Colonic mucosa (tissue), 4 donors: ENCODE data around the gene BEND5. TPM values are rescaled to one million over a fixed set of nuclear protein-coding genes. Genes with fewer than 3 reads are reported as not detected.

Experiments
- DNase-seq: peaks from one replicate; pipeline ENCODE4 v3.0.0-alpha.2; 2020
- H3K27ac ChIP-seq: fragments of 200-600 bp; one replicate; pipeline ENCODE4 v1.8.0; 2021
- H3K27me3 ChIP-seq: fragments of 200-600 bp; one replicate; pipeline ENCODE4 v1.8.0; 2021
- H3K36me3 ChIP-seq: fragments of 200-600 bp; one replicate; pipeline ENCODE4 v1.8.0; 2021
- H3K4me1 ChIP-seq: fragments of 200-600 bp; one replicate; pipeline ENCODE4 v1.8.0; 2021; ENCODE audit warnings: mild to moderate bottlenecking
- H3K4me3 ChIP-seq: fragments of 200-600 bp; one replicate; pipeline ENCODE4 v1.8.0; 2021
- H3K9ac ChIP-seq, 2 donors: one replicate each; pipeline ENCODE4 v1.7.0; 2013; ENCODE audit warnings: control low read depth in 2 of 2, low read depth in 2 of 2, low read length in 2 of 2
- H3K9me3 ChIP-seq: fragments of 200-600 bp; one replicate; pipeline ENCODE4 v1.8.0; 2021
- intact Hi-C: fragments of 100-400 bp; cut with DNase I; formaldehyde crosslinking; loops from one replicate; pipeline ENCODE4 v1.14.1; 2022
- total RNA-seq, 2 donors: library from RNA; stranded (reverse); fragmentation: NEBNext Ultra II Directional in 1 of 2; extraction: Animal tissue kit (Norgen Biotek cat#: 25700) in 1 of 2; gene quantifications; one replicate each; pipeline ENCODE4 v1.2.1, GENCODE V29; 2021
- TF ChIP-seq, protein P1 (sequence below): fragments of 200-600 bp; IDR thresholded peaks from one replicate; pipeline ENCODE4 v1.8.0; 2022; ENCODE audit warnings: antibody characterized with exemption, mild to moderate bottlenecking
- donor health status: healthy.
- donor health status: DM: no; HTN: no; CAD: no.
- donor health status: DM: no; HTN: no; CAD: no.

Gene BEND5
- total RNA-seq, 2 donors from 2014 or later = 0.57 to 4.9 TPM

GRCh38 chr1:48701445-48701844, 75.2 kb downstream of the BEND5 start:
- H3K27me3 ChIP-seq = no peaks in the 10 kb centered on the region
- no peak overlapping the region for H3K27ac ChIP-seq

DNA sequence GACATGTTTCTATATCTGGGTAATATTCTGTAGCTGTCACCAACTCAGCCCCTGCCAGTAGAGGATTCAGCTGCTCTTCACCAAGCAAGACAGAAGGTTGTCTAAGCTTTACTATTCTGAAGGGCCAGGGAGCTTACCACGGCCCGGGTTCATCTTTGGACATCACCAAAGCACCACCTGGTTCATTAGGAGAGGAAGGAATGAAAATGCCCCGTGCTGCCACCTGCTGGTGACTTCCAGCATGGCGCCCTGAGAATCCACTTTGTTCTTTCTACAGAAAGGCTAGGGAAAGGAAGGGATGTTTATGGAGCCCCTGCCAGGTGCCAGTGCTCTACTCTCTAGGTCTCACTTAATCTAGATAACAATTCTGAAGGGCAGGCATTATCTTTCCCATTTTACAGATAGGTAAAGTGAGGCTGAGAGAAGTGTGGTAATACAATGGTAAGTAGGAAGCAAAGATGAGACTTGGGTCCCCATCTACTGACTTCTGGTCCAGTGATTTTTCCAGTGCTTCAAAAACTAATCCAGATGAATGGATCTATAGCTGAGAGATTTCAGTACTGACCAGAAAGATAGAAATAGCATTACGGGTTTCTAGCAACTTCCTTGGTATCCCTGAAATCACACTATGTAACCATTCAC, 79.5 kb downstream of the BEND5 start:
- TF ChIP-seq, protein P1, sequence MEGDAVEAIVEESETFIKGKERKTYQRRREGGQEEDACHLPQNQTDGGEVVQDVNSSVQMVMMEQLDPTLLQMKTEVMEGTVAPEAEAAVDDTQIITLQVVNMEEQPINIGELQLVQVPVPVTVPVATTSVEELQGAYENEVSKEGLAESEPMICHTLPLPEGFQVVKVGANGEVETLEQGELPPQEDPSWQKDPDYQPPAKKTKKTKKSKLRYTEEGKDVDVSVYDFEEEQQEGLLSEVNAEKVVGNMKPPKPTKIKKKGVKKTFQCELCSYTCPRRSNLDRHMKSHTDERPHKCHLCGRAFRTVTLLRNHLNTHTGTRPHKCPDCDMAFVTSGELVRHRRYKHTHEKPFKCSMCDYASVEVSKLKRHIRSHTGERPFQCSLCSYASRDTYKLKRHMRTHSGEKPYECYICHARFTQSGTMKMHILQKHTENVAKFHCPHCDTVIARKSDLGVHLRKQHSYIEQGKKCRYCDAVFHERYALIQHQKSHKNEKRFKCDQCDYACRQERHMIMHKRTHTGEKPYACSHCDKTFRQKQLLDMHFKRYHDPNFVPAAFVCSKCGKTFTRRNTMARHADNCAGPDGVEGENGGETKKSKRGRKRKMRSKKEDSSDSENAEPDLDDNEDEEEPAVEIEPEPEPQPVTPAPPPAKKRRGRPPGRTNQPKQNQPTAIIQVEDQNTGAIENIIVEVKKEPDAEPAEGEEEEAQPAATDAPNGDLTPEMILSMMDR = peak; percentile 87
- intact Hi-C loops = loop anchor here (10.0 kb wide), 1 partner anchor 122 kb away; no protein-coding TSS in a partner anchor
- no peaks in the 10 kb centered on the region for H3K27me3 ChIP-seq
- peak; percentile 66 for DNase-seq
- H3K27ac ChIP-seq = no peak overlapping the region
- no peaks in the 10 kb centered on the region for H3K4me1 ChIP-seq
- no peaks in the 10 kb centered on the region for H3K9me3 ChIP-seq
- no peak overlapping the region for H3K4me3 ChIP-seq
- no peak overlapping the region for H3K9ac ChIP-seq
- H3K36me3 ChIP-seq = no peaks in the 10 kb centered on the region

More at GRCh38 chr1:48701445-48701844, 75.2 kb downstream of the BEND5 start:
- DNase-seq = no peak
- H3K36me3 ChIP-seq = no peaks in the 10 kb centered on the region
- no peak overlapping the region for H3K4me3 ChIP-seq
- TF ChIP-seq, protein P1 = no peak
- intact Hi-C loops = no loop called here
- no peaks in the 10 kb centered on the region for H3K9me3 ChIP-seq
- no peak overlapping the region for H3K9ac ChIP-seq
- H3K4me1 ChIP-seq = no peaks in the 10 kb centered on the region

- Histone ChIP-seq H3K36me3 (no peaks in the 10 kb centered on the region), H3K9ac (no peak overlapping the region), H3K27ac (no peak overlapping the region), H3K9me3 (no peaks in the 10 kb centered on the region), H3K4me1 (no peaks in the 10 kb centered on the region), H3K4me3 (no peak overlapping the region), H3K27me3 (no peaks in the 10 kb centered on the region)
- intact Hi-C loops = loop anchor here (10.0 kb wide), 1 partner anchor 120 kb away; no protein-coding TSS in a partner anchor
- TF ChIP-seq, protein P1 = no peak
- DNase-seq = no peak
These were observed 81.5 kb downstream of the BEND5 start for GRCh38 chr1:48695161-48695560.

DNA sequence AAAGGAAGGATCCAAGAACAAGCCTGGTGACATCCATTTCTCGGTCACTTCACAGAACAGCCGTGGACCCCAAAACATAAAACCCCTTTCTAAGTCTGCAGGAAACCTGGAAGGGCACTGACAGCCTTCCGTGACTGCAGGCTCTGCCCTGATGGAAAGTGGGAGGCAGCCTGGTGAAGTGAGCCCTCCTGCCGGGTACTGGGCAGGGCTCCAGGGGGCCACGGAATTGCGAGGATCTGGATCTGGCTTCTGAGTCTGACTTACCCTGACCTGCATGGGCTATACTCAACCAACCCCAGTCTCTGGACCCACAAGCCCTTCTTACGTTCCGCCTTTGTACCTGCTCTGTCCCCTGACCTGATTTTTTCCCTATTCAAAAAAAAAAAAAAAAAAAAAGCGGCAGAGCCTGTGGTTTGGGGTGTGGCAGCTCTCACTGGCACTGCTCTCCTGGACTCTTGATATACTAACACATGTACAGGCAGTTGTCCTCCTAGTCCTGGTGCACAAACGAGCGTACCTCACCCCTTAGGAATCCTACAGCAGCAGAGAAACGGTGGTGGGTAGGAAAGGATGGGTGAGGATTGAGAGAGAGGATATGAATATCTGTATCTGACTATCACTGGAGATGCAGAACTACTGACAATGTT, 82.9 kb downstream of the BEND5 start:
- H3K4me1 ChIP-seq = no peaks in the 10 kb centered on the region
- no peaks in the 10 kb centered on the region for H3K27me3 ChIP-seq
- no peak overlapping the region for H3K27ac ChIP-seq
- H3K9ac ChIP-seq = no peak overlapping the region
- H3K36me3 ChIP-seq = no peaks in the 10 kb centered on the region
- no peak overlapping the region for H3K4me3 ChIP-seq
- TF ChIP-seq, protein P1 = no peak
- no peak for DNase-seq
- intact Hi-C loops = loop anchor here (10.0 kb wide), 1 partner anchor 119 kb away; no protein-coding TSS in a partner anchor
- no peaks in the 10 kb centered on the region for H3K9me3 ChIP-seq

GRCh38 chr1:48693180-48693579, 83.5 kb downstream of the BEND5 start:
- Histone ChIP-seq H3K4me3 (no peak overlapping the region), H3K4me1 (no peaks in the 10 kb centered on the region), H3K27me3 (no peaks in the 10 kb centered on the region), H3K9me3 (no peaks in the 10 kb centered on the region), H3K9ac (no peak overlapping the region), H3K27ac (no peak overlapping the region), H3K36me3 (no peaks in the 10 kb centered on the region)
- intact Hi-C loops = loop anchor here (10.0 kb wide), 1 partner anchor 118 kb away; no protein-coding TSS in a partner anchor
- TF ChIP-seq, protein P1 = no peak
- no peak for DNase-seq
